ENCODE results near the gene ACOX1.
"Not testable (repeated sequence)": the region's sequence is repeated elsewhere in the genome, so short reads cannot be mapped to it uniquely, and the experiment has no call there.

DNA sequence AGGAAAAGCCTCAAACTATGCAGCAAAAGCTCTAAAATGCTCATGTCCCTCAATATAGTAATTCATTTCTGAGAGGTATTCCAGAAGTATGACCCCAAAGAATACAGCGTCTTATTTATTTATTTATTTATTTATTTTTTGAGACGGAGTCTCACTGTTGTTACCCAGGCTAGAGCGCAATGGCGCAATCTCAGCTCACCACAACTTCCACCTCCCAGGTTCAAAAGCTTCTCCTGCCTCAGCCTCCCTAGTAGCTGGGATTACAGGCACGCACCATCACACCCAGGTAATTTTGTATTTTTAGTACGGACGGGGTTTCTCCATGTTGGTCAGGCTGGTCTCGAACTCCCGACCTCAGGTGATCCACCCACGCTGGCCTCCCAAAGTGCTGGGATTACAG is 9.9 kb downstream of the ACOX1 start:
- not testable (repeated sequence) for TF ChIP-seq TCF12 (IDR thresholded peaks at IDR 0.05); SMC3 (IDR thresholded peaks at IDR 0.05; ENCODE audit: low read depth, low read length); RAD21 (IDR thresholded peaks at IDR 0.05; ENCODE audit: low read length); FOXM1 (IDR thresholded peaks at IDR 0.05; ENCODE audit: low read depth)

All from SK-N-SH (cell line).